Cardiac muscle cell (in vitro differentiated cells and primary cell): Measurements from ENCODE around the gene SEMA6C. TPM values are rescaled to one million over a fixed set of nuclear protein-coding genes. Genes with fewer than 3 reads are reported as not detected.
"Not testable (repeated sequence)": the region's sequence is repeated elsewhere in the genome, so short reads cannot be mapped to it uniquely, and the experiment has no call there.

Source experiments
- DNase-seq, 2 donors: peaks; one replicate each; pipeline versions ENCODE4 v3.0.0 to v3.0.0-alpha.2; 2010 to 2017; ENCODE audit warnings: low read depth in 1 of 2, low spot score in 1 of 2
- H3K27ac ChIP-seq: fragments of 200-600 bp; sonication (generic); 2 replicates; pipeline ENCODE4 v1.5.1; 2016
- H3K27me3 ChIP-seq: fragments of 200-600 bp; sonication (generic); 2 replicates; pipeline ENCODE4 v1.6.0; 2016; ENCODE audit warnings: control low read depth
- H3K36me3 ChIP-seq: fragments of 200-600 bp; sonication (generic); 2 replicates; pipeline ENCODE4 v1.5.1; 2016; ENCODE audit warnings: control low read depth
- H3K4me1 ChIP-seq: fragments of 200-600 bp; sonication (generic); 2 replicates; pipeline ENCODE4 v1.8.1; 2017; ENCODE audit warnings: low read depth, mild to moderate bottlenecking, mixed run types
- H3K4me3 ChIP-seq: fragments of 200-600 bp; sonication (generic); 2 replicates; pipeline ENCODE4 v1.5.1; 2016; ENCODE audit warnings: mild to moderate bottlenecking
- H3K9me3 ChIP-seq: fragments of 200-600 bp; sonication (generic); 2 replicates; pipeline ENCODE4 v1.5.1; 2017; ENCODE audit warnings: low read depth, mild to moderate bottlenecking, control low read depth
- polyA plus RNA-seq: library from polyadenylated mRNA; unstranded; fragments of >200 nt; fragmentation: Nextera tagmentation; extraction: Ambion mirVana; gene quantifications from 2 replicates; pipeline ENCODE4 v1.2.1, GENCODE V29; 2016
- total RNA-seq: library from RNA; depleted of rRNA; stranded (reverse); fragments of >200 nt; gene quantifications from 2 replicates; pipeline ENCODE4 v1.2.3, GENCODE V29; 2016
- TF ChIP-seq, protein P1 (sequence below): IDR thresholded peaks from 2 replicates; pipeline ENCODE4 v1.5.1; 2012; ENCODE audit warnings: low read depth, mild to moderate bottlenecking, low read length

SEMA6C gene
- total and polyA plus RNA-seq, 2 experiments from 2014 or later = 23.3 to 28.1 TPM

- Histone ChIP-seq H3K4me3 (peak within 1 kb of the TSS; percentile 84), H3K36me3 (no peaks in the 10 kb centered on the region), H3K4me1 (no peaks in the 10 kb centered on the region), H3K9me3 (no peaks in the 10 kb centered on the region), H3K27ac (peak within 1 kb of the TSS; percentile 93), H3K27me3 (no peaks in the 10 kb centered on the region)
- TF ChIP-seq, protein P1, sequence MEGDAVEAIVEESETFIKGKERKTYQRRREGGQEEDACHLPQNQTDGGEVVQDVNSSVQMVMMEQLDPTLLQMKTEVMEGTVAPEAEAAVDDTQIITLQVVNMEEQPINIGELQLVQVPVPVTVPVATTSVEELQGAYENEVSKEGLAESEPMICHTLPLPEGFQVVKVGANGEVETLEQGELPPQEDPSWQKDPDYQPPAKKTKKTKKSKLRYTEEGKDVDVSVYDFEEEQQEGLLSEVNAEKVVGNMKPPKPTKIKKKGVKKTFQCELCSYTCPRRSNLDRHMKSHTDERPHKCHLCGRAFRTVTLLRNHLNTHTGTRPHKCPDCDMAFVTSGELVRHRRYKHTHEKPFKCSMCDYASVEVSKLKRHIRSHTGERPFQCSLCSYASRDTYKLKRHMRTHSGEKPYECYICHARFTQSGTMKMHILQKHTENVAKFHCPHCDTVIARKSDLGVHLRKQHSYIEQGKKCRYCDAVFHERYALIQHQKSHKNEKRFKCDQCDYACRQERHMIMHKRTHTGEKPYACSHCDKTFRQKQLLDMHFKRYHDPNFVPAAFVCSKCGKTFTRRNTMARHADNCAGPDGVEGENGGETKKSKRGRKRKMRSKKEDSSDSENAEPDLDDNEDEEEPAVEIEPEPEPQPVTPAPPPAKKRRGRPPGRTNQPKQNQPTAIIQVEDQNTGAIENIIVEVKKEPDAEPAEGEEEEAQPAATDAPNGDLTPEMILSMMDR = no peak
- DNase-seq = peak; percentile 91 to 93
These were observed 43.4 kb upstream of the SEMA6C start, which contains the start of gene VPS72 for GRCh38 chr1:151189637-151190445. Gene VPS72, minus strand, starts transcription at chr1:151190197. Its CDS starts 76 bp downstream, at chr1:151190121.

DNA sequence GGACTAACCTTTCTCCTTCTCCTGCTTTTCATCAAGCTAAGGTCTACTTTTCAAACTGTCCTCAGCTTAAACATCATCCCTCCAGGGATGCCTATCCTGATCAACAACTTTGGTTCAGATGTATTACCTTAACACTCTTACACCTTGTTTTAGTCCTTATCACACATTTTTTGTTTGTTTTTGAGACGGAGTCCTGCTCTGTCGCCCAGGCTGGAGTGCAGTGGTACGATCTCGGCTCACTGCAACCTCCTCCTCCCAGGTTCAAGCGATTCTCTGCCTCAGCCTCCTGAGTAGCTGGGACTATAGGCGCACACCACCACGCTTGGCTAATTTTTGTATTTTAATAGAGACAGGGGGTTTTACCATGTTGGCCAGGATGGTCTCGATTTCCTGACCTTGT, 42.2 kb upstream of the SEMA6C start:
- Histone ChIP-seq H3K27ac (peak overlapping the region; percentile 93), H3K4me3 (peak overlapping the region; percentile 84)
- DNase-seq, H3K9me3 ChIP-seq, H3K36me3 ChIP-seq, H3K4me1 ChIP-seq, H3K27me3 ChIP-seq: not testable (repeated sequence)

- Histone ChIP-seq H3K27ac (no peak overlapping the region), H3K9me3 (no peaks in the 10 kb centered on the region), H3K4me3 (no peak overlapping the region), H3K36me3 (peaks cover 20% of the 10 kb centered on the region), H3K27me3 (no peaks in the 10 kb centered on the region), H3K4me1 (no peaks in the 10 kb centered on the region)
- TF ChIP-seq, protein P1 = no peak
- DNase-seq = no peak
These were observed 40.8 kb upstream of the SEMA6C start for GRCh38 chr1:151187205-151187604.

DNA sequence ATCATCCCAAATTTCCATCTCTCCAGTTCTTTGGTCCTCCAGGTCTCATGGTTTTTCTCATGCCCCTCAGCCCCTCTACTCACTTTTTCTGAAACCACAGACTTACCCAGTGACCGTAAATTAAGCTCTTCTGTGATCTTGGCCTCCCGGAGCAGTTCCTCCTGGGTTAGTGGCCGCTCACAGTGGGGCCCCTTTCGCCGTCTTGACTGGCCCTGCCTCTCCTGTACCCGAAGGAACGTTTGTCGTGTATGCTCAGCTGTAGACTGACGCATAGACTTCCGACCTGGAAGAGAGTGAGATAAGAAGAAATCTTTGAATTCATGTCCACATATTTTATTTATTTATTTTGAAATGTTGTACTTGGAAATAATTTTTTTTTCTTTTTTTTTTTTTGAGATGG, 37.8 kb upstream of the SEMA6C start:
- DNase-seq = no peak
- H3K4me1 ChIP-seq = no peaks in the 10 kb centered on the region
- H3K27me3 ChIP-seq = no peaks in the 10 kb centered on the region
- no peaks in the 10 kb centered on the region for H3K9me3 ChIP-seq
- TF ChIP-seq, protein P1 = no peak
- peaks cover 33% of the 10 kb centered on the region for H3K36me3 ChIP-seq
- H3K4me3 ChIP-seq = no peak overlapping the region
- no peak overlapping the region for H3K27ac ChIP-seq

- Histone ChIP-seq H3K36me3 (peaks cover 28% of the 10 kb centered on the region), H3K9me3 (no peaks in the 10 kb centered on the region), H3K27ac (no peak overlapping the region), H3K4me3 (no peak overlapping the region), H3K27me3 (no peaks in the 10 kb centered on the region), H3K4me1 (no peaks in the 10 kb centered on the region)
- no peak for DNase-seq
- TF ChIP-seq, protein P1 = no peak
These were observed 30.1 kb upstream of the SEMA6C start for GRCh38 chr1:151176514-151177045.

DNA sequence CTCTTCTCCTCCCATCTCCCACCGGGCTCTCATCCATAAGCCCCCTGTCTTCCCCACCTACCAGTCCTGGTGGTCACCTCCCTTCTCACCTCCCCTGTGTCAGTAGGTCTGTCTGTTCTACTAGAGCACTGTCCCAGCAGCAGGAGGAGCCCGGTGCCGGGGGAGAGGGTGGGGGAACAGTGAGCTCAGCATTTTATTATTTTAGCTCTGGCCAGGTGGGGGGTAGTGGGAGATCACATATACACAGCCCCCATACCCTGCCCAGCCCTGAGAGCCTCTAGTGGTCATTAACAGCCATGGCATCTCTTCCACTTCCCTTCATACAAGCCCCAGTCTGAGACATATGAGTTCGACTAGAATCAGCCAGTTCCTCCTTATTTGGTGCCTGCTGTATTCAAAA, 29.4 kb upstream of the SEMA6C start, which contains the start of gene TMOD4:
TMOD4 (minus strand) TSS at position 119 of the 400 bp plus-strand sequence. CDS start 1,106 bp downstream, outside the sequence.
- peaks cover 26% of the 10 kb centered on the region for H3K36me3 ChIP-seq
- H3K9me3 ChIP-seq = no peaks in the 10 kb centered on the region
- no peaks in the 10 kb centered on the region for H3K27me3 ChIP-seq
- TF ChIP-seq, protein P1 = peak; percentile 60
- DNase-seq = no peak
- H3K27ac ChIP-seq = no peak within 1 kb of the TSS
- H3K4me1 ChIP-seq = no peaks in the 10 kb centered on the region
- no peak within 1 kb of the TSS for H3K4me3 ChIP-seq
